Trophoblast cell (in vitro differentiated cells and primary cell): ENCODE results near the gene TTC39B.

Experiments used
- DNase-seq, 2 donors: peaks; one replicate each; pipeline ENCODE4 v3.0.0-alpha.2; 2016
- H2AFZ ChIP-seq: 2 replicates; pipeline ENCODE4 v1.6.1; 2013; ENCODE audit warnings: low read length, moderate library complexity, mild to moderate bottlenecking; ENCODE audit not compliant: insufficient read depth, poor library complexity
- H2AK5ac ChIP-seq: 2 replicates; pipeline ENCODE4 v1.6.1; 2013; ENCODE audit warnings: mild to moderate bottlenecking, low read length
- H2BK120ac ChIP-seq: 2 replicates; pipeline ENCODE4 v1.6.1; 2013; ENCODE audit warnings: low read length, mild to moderate bottlenecking, moderate library complexity; ENCODE audit not compliant: insufficient read depth, poor library complexity
- H2BK12ac ChIP-seq: 2 replicates; pipeline ENCODE4 v1.6.1; 2013; ENCODE audit warnings: mild to moderate bottlenecking, low read length, moderate library complexity
- H2BK5ac ChIP-seq: 2 replicates; pipeline ENCODE4 v1.6.1; 2013; ENCODE audit warnings: low read length, low read depth, moderate library complexity, mild to moderate bottlenecking; ENCODE audit not compliant: poor library complexity
- H3K14ac ChIP-seq: 2 replicates; pipeline ENCODE4 v1.6.1; 2013; ENCODE audit warnings: mild to moderate bottlenecking, low read length
- H3K18ac ChIP-seq: 2 replicates; pipeline ENCODE4 v1.6.1; 2013; ENCODE audit warnings: mild to moderate bottlenecking, low read length
- H3K23ac ChIP-seq: 2 replicates; pipeline ENCODE4 v1.6.1; 2013; ENCODE audit warnings: low read length
- H3K27ac ChIP-seq: 2 replicates; pipeline ENCODE4 v1.5.1; 2013; ENCODE audit warnings: low read depth, mild to moderate bottlenecking, inconsistent platforms, low read length, moderate library complexity
- H3K27me3 ChIP-seq: 2 replicates; pipeline ENCODE4 v1.6.1; 2013; ENCODE audit warnings: inconsistent platforms, mild to moderate bottlenecking, low read length, moderate library complexity; ENCODE audit not compliant: insufficient read depth
- H3K36me3 ChIP-seq, 2 experiments: 1 replicate in 1 of 2; 2 replicates in 1 of 2; pipeline ENCODE4 v1.6.1; 2013; ENCODE audit warnings: low read length in 2 of 2, mild to moderate bottlenecking in 2 of 2, moderate library complexity in 1 of 2; ENCODE audit not compliant: insufficient read depth in 2 of 2, control insufficient read depth in 1 of 2
- H3K4ac ChIP-seq: 2 replicates; pipeline ENCODE4 v1.6.1; 2013; ENCODE audit warnings: low read depth, mild to moderate bottlenecking, low read length, moderate library complexity
- H3K4me1 ChIP-seq, 2 experiments: 1 replicate in 1 of 2; 2 replicates in 1 of 2; pipeline ENCODE4 v1.6.1; 2013; ENCODE audit warnings: low read length in 2 of 2, mild to moderate bottlenecking in 2 of 2, moderate library complexity in 1 of 2; ENCODE audit not compliant: insufficient read depth in 2 of 2, control insufficient read depth in 1 of 2
- H3K4me2 ChIP-seq: 2 replicates; pipeline ENCODE4 v1.6.1; 2013; ENCODE audit warnings: inconsistent platforms, mild to moderate bottlenecking, low read length, moderate library complexity
- H3K4me3 ChIP-seq: 2 replicates; pipeline ENCODE4 v1.5.1; 2013; ENCODE audit warnings: mild to moderate bottlenecking, low read depth, low read length, inconsistent platforms
- H3K79me1 ChIP-seq: one replicate; pipeline ENCODE4 v1.6.1; 2013; ENCODE audit warnings: low read length
- H3K79me2 ChIP-seq: 2 replicates; pipeline ENCODE4 v1.6.1; 2013; ENCODE audit warnings: low read length, mild to moderate bottlenecking; ENCODE audit not compliant: control insufficient read depth, insufficient read depth, poor library complexity
- H3K9ac ChIP-seq: 2 replicates; pipeline ENCODE4 v1.6.1; 2013; ENCODE audit warnings: mild to moderate bottlenecking, low read length
- H3K9me3 ChIP-seq: 2 replicates; pipeline ENCODE4 v1.6.1; 2013; ENCODE audit warnings: low read depth, mild to moderate bottlenecking, control low read depth, inconsistent platforms, low read length; ENCODE audit not compliant: insufficient read depth
- H4K12ac ChIP-seq: 2 replicates; pipeline ENCODE4 v1.6.1; 2013; ENCODE audit warnings: low read depth, mild to moderate bottlenecking, low read length, moderate library complexity
- H4K8ac ChIP-seq: 2 replicates; pipeline ENCODE4 v1.6.1; 2013; ENCODE audit warnings: low read depth, mild to moderate bottlenecking, low read length, moderate library complexity
- H4K91ac ChIP-seq: one replicate; pipeline ENCODE4 v1.6.1; 2013; ENCODE audit warnings: low read depth, mild to moderate bottlenecking, low read length, moderate library complexity
- WGBS: extraction: QIAGEN DNeasy Blood & Tissue Kit; methylation state at CpG from one replicate; pipeline ENCODE4 v1.1.7; 2013; ENCODE audit warnings: missing lambda C conversion rate; ENCODE audit not compliant: insufficient read length, insufficient coverage; ENCODE audit errors: extremely low coverage; 5-methylcytosine and 5-hydroxymethylcytosine counted together

The TTC39B gene

GRCh38 chr9:15352306-15352705 lies 45.3 kb upstream of the TTC39B start:
- Histone ChIP-seq H3K27ac (no peak overlapping the region), H4K8ac (no peak overlapping the region), H3K18ac (no peak overlapping the region), H3K4ac (no peak overlapping the region), H3K9ac (no peak overlapping the region), H2AK5ac (no peak overlapping the region), H4K91ac (no peak overlapping the region), H2BK5ac (no peak overlapping the region), H4K12ac (no peak overlapping the region), H3K4me2 (no peak overlapping the region), H3K36me3 (no peaks in the 10 kb centered on the region), H3K14ac (no peak overlapping the region), H3K4me1 (peaks cover 0 to 2% of the 10 kb centered on the region in 2 experiments), H3K4me3 (no peak overlapping the region), H2BK120ac (no peak overlapping the region), H3K9me3 (no peaks in the 10 kb centered on the region), H3K23ac (no peak overlapping the region), H2BK12ac (no peak overlapping the region), H2AFZ (no peak overlapping the region), H3K27me3 (no peaks in the 10 kb centered on the region), H3K79me2 (no peaks in the 10 kb centered on the region), H3K79me1 (no peaks in the 10 kb centered on the region)
- no peak for DNase-seq
- WGBS = no CpG with 5 or more reads among the region's 3 CpGs

- Histone ChIP-seq H3K4me1 (peaks cover 0 to 2% of the 10 kb centered on the region in 2 experiments), H3K18ac (no peak overlapping the region), H2AK5ac (no peak overlapping the region), H3K4me3 (no peak overlapping the region), H2AFZ (no peak overlapping the region), H3K4ac (no peak overlapping the region), H2BK120ac (no peak overlapping the region), H4K91ac (no peak overlapping the region), H4K8ac (no peak overlapping the region), H3K27ac (no peak overlapping the region), H4K12ac (no peak overlapping the region), H3K23ac (no peak overlapping the region), H3K79me2 (no peaks in the 10 kb centered on the region), H2BK12ac (no peak overlapping the region), H3K9ac (no peak overlapping the region), H3K27me3 (no peaks in the 10 kb centered on the region), H3K14ac (no peak overlapping the region), H3K4me2 (no peak overlapping the region), H3K9me3 (no peaks in the 10 kb centered on the region), H2BK5ac (no peak overlapping the region), H3K36me3 (no peaks in the 10 kb centered on the region), H3K79me1 (no peaks in the 10 kb centered on the region)
- DNase-seq = no peak
- no CpG with 5 or more reads among the region's 7 CpGs for WGBS
These were observed 43.1 kb upstream of the TTC39B start for GRCh38 chr9:15349892-15350761.

GRCh38 chr9:15346837-15347236 lies 39.8 kb upstream of the TTC39B start:
- Histone ChIP-seq H4K91ac (no peak overlapping the region), H3K79me2 (no peaks in the 10 kb centered on the region)
- no CpG with 5 or more reads among the region's 1 CpG for WGBS

GRCh38 chr9:15344191-15344590 lies 37.2 kb upstream of the TTC39B start:
- H3K36me3 ChIP-seq = no peaks in the 10 kb centered on the region
- H4K91ac ChIP-seq = no peak overlapping the region
- H3K79me1 ChIP-seq = no peaks in the 10 kb centered on the region
- no peak overlapping the region for H2BK5ac ChIP-seq
- H3K4me3 ChIP-seq = no peak overlapping the region
- H2BK12ac ChIP-seq = no peak overlapping the region
- no peak overlapping the region for H2BK120ac ChIP-seq
- WGBS = no CpG with 5 or more reads among the region's 2 CpGs
- no peak overlapping the region for H3K4me2 ChIP-seq
- no peaks in the 10 kb centered on the region for H3K27me3 ChIP-seq
- no peak overlapping the region for H2AFZ ChIP-seq
- no peak overlapping the region for H3K23ac ChIP-seq
- H3K9ac ChIP-seq = no peak overlapping the region
- no peak overlapping the region for H2AK5ac ChIP-seq
- H3K4ac ChIP-seq = no peak overlapping the region
- no peaks in the 10 kb centered on the region for H3K79me2 ChIP-seq
- H3K18ac ChIP-seq = no peak overlapping the region
- H3K14ac ChIP-seq = no peak overlapping the region
- H3K4me1 ChIP-seq = no peaks in the 10 kb centered on the region
- peaks cover 2% of the 10 kb centered on the region for H3K9me3 ChIP-seq
- DNase-seq = no peak
- H3K27ac ChIP-seq = no peak overlapping the region
- H4K12ac ChIP-seq = no peak overlapping the region
- H4K8ac ChIP-seq = no peak overlapping the region

More at GRCh38 chr9:15346837-15347236, 39.8 kb upstream of the TTC39B start:
- H3K79me1 ChIP-seq = no peaks in the 10 kb centered on the region
- no peak overlapping the region for H4K12ac ChIP-seq
- no peak overlapping the region for H2BK12ac ChIP-seq
- H3K4me3 ChIP-seq = no peak overlapping the region
- no peak overlapping the region for H3K4ac ChIP-seq
- DNase-seq = no peak
- no peak overlapping the region for H2BK5ac ChIP-seq
- no peak overlapping the region for H4K8ac ChIP-seq
- no peak overlapping the region for H3K23ac ChIP-seq
- H2AFZ ChIP-seq = no peak overlapping the region
- no peak overlapping the region for H3K4me2 ChIP-seq
- H2BK120ac ChIP-seq = no peak overlapping the region
- no peak overlapping the region for H3K27ac ChIP-seq
- H3K9ac ChIP-seq = no peak overlapping the region
- no peak overlapping the region for H2AK5ac ChIP-seq
- H3K36me3 ChIP-seq = no peaks in the 10 kb centered on the region
- peaks cover 2% of the 10 kb centered on the region for H3K9me3 ChIP-seq
- no peak overlapping the region for H3K18ac ChIP-seq
- no peak overlapping the region for H3K14ac ChIP-seq
- H3K4me1 ChIP-seq = no peaks in the 10 kb centered on the region
- no peaks in the 10 kb centered on the region for H3K27me3 ChIP-seq
